Loucy (cell line): ENCODE results near the gene CKLF.
"Not testable (repeated sequence)": the region's sequence is repeated elsewhere in the genome, so short reads cannot be mapped to it uniquely, and the experiment has no call there.

ENCODE experiments used
- H2AFZ ChIP-seq: fragments of 200-600 bp; sonication (generic); 2 replicates; pipeline ENCODE4 v1.6.0; 2016; ENCODE audit warnings: antibody characterized with exemption, mild to moderate bottlenecking, low read length, moderate library complexity
- H3F3A ChIP-seq: fragments of 200-600 bp; 2 replicates; pipeline ENCODE4 v1.6.0; 2016; ENCODE audit warnings: antibody characterized with exemption, low read depth, mild to moderate bottlenecking
- H3K27me3 ChIP-seq: fragments of 200-600 bp; sonication (generic); 2 replicates; pipeline ENCODE4 v1.6.1; 2014; ENCODE audit warnings: low read length, mild to moderate bottlenecking; ENCODE audit not compliant: insufficient read depth, poor library complexity, severe bottlenecking
- H3K36me3 ChIP-seq: fragments of 200-600 bp; sonication (generic); 2 replicates; pipeline ENCODE4 v1.6.1; 2016; ENCODE audit warnings: low read length; ENCODE audit not compliant: insufficient read depth
- H3K4me1 ChIP-seq: fragments of 200-600 bp; sonication (generic); 2 replicates; pipeline ENCODE4 v1.5.1; 2014; ENCODE audit warnings: low read length, mild to moderate bottlenecking; ENCODE audit not compliant: insufficient read depth, poor library complexity, severe bottlenecking
- H3K4me2 ChIP-seq: fragments of 200-600 bp; sonication (generic); 2 replicates; pipeline ENCODE4 v1.6.0; 2014; ENCODE audit warnings: antibody characterized with exemption, low read length, low read depth, mild to moderate bottlenecking; ENCODE audit not compliant: poor library complexity, severe bottlenecking
- H3K4me3 ChIP-seq: fragments of 200-600 bp; sonication (generic); 2 replicates; pipeline ENCODE4 v1.5.1; 2014; ENCODE audit warnings: low read length, mild to moderate bottlenecking, mixed read lengths; ENCODE audit not compliant: poor library complexity, severe bottlenecking
- H3K79me2 ChIP-seq: fragments of 200-600 bp; sonication (generic); 2 replicates; pipeline ENCODE4 v1.6.1; 2014; ENCODE audit warnings: low read length; ENCODE audit not compliant: insufficient read depth
- H3K9ac ChIP-seq: fragments of 200-600 bp; sonication (generic); 2 replicates; pipeline ENCODE4 v1.6.0; 2014; ENCODE audit warnings: mild to moderate bottlenecking, low read depth, low read length, moderate library complexity; ENCODE audit not compliant: poor library complexity, severe bottlenecking
- H3K9me2 ChIP-seq: fragments of 200-600 bp; sonication (generic); replicated peaks from 2 replicates; pipeline ENCODE4 v1.6.1; 2016; ENCODE audit warnings: low read depth, low read length, mixed read lengths
- H3K9me3 ChIP-seq: fragments of 200-600 bp; sonication (generic); 2 replicates; pipeline ENCODE4 v1.6.1; 2014; ENCODE audit warnings: mild to moderate bottlenecking, antibody characterized with exemption, low read length, low read depth; ENCODE audit not compliant: insufficient read depth
- H4K20me1 ChIP-seq: fragments of 200-600 bp; sonication (generic); 2 replicates; pipeline ENCODE4 v1.6.0; 2014; ENCODE audit warnings: antibody characterized with exemption, low read length, mild to moderate bottlenecking; ENCODE audit not compliant: insufficient read depth, poor library complexity, severe bottlenecking
- CTCF ChIP-seq: fragments of 200-600 bp; sonication (generic); conservative IDR thresholded peaks from 2 replicates; pipeline ENCODE4 v1.5.1; 2014; ENCODE audit warnings: mild to moderate bottlenecking, antibody characterized with exemption, low read length
- EZH2phosphoT487 ChIP-seq: fragments of 200-600 bp; IDR thresholded peaks from 2 replicates; pipeline ENCODE4 v1.6.1; 2018; ENCODE audit warnings: antibody characterized with exemption, mild to moderate bottlenecking, moderate library complexity, borderline replicate concordance

CKLF gene

DNA sequence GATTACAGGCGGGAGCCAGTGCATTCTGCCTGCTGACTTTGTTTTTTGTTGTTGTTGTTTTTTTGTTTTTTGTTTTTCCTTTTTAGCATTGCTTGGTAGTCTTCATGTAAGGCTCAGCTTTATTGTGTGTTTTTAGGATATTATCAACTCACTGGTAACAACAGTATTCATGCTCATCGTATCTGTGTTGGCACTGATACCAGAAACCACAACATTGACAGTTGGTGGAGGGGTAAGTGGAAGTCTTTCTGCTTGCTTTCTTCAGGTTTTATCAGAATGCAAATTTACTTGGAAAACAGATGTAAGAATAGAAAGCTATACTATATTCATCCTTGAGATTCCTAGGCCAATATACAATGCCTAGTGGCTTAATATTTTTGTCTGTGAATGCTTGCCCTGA is 10.6 kb downstream of the CKLF start:
- Histone ChIP-seq H3K4me3 (peak overlapping the region; percentile 45), H3K9ac (peak overlapping the region; percentile 7), H3K27me3 (no peaks in the 10 kb centered on the region), H3K9me3 (no peaks in the 10 kb centered on the region), H3K4me1 (peaks cover 62% of the 10 kb centered on the region), H3K4me2 (peak overlapping the region; percentile 98), H3K79me2 (peaks cover 83% of the 10 kb centered on the region), H3F3A (no peaks in the 10 kb centered on the region; the same call in 1 of the 2 replicates), H2AFZ (no peak overlapping the region), H3K36me3 (peaks cover 45% of the 10 kb centered on the region), H3K9me2 (no peaks in the 10 kb centered on the region), H4K20me1 (peaks cover 62% of the 10 kb centered on the region)
- TF ChIP-seq CTCF (no peak), EZH2phosphoT487 (no peak)

- Histone ChIP-seq H3K36me3 (peaks cover 45% of the 10 kb centered on the region), H3K4me3 (peak overlapping the region; percentile 45)
- TF ChIP-seq EZH2phosphoT487 (no peak), CTCF (no peak)
Measured at GRCh38 chr16:66563574-66564334, 11.4 kb downstream of the CKLF start.

DNA sequence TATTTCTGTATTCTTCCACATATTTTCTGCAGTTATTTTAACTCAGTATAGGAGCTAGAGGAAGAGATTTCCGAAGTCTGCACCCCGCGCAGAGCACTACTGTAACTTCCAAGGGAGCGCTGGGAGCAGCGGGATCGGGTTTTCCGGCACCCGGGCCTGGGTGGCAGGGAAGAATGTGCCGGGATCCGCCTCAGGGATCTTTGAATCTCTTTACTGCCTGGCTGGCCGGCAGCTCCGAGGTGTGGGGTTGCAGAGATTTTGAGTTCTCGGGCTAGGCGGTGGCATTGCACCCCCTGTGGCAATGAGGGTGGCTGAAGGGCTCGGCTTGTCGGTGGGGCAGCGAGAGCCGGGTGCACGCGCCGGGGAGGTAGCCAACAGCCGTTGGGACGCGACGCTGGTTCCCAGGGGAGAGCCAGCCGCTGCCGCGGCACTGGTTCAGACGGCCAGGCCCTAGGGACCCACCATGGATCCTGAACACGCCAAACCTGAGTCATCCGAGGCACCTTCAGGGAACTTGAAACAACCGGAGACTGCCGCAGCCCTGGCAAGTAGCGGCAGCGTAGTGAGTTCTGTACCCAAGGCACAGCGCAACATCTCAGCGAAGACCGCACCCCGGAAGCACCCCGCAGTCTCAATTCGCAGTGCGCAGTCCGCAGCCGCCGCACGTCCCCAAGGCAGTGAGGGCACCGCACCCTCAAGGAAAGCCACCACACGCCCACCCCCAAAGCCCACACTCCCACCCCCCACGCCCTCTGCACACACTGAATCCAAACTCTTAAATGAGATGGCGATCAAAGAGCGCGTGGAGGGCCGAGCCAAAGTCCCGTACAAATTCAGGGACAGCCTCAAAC is 13.9 kb downstream of the CKLF start, which contains the start of gene CMTM1:
Gene CMTM1 (plus strand): TSS at position 389 of the 851 bp plus-strand sequence. CDS start 75 bp downstream, at position 464.
- H2AFZ ChIP-seq: no peak within 1 kb of the TSS
- H3K36me3 ChIP-seq: peaks cover 39% of the 10 kb centered on the region
- no peak within 1 kb of the TSS for H3K4me2 ChIP-seq
- H3K9me2 ChIP-seq: no peaks in the 10 kb centered on the region
- TF ChIP-seq EZH2phosphoT487: no peak
- no peak for TF ChIP-seq CTCF
- no peaks in the 10 kb centered on the region; the same call in 1 of the 2 replicates for H3F3A ChIP-seq
- no peak within 1 kb of the TSS for H3K9ac ChIP-seq
- H4K20me1 ChIP-seq: peaks cover 32% of the 10 kb centered on the region
- no peaks in the 10 kb centered on the region for H3K9me3 ChIP-seq
- H3K4me1 ChIP-seq: peaks cover 42% of the 10 kb centered on the region
- no peak within 1 kb of the TSS for H3K4me3 ChIP-seq
- peaks cover 50% of the 10 kb centered on the region for H3K79me2 ChIP-seq
- H3K27me3 ChIP-seq: no peaks in the 10 kb centered on the region

More at GRCh38 chr16:66563574-66564334, 11.4 kb downstream of the CKLF start:
- Histone ChIP-seq H3K9me3 (no peaks in the 10 kb centered on the region), H3K27me3 (no peaks in the 10 kb centered on the region), H3F3A (no peaks in the 10 kb centered on the region; the same call in 1 of the 2 replicates), H3K9ac (peak overlapping the region; percentile 7), H3K79me2 (peaks cover 76% of the 10 kb centered on the region), H3K4me2 (peak overlapping the region; percentile 98), H2AFZ (no peak overlapping the region), H3K9me2 (no peaks in the 10 kb centered on the region), H4K20me1 (peaks cover 54% of the 10 kb centered on the region), H3K4me1 (peaks cover 54% of the 10 kb centered on the region)

- H3K36me3 ChIP-seq: peaks cover 39% of the 10 kb centered on the region
Measured at GRCh38 chr16:66567270-66567669, 14.9 kb downstream of the CKLF start.

More at GRCh38 chr16:66567270-66567669, 14.9 kb downstream of the CKLF start:
- H3K9me3 ChIP-seq, H3K27me3 ChIP-seq, H3F3A ChIP-seq, H3K9me2 ChIP-seq, H3K4me2 ChIP-seq, H2AFZ ChIP-seq, H3K4me3 ChIP-seq, H3K9ac ChIP-seq: not testable (repeated sequence)
- peaks cover 40% of the 10 kb centered on the region for H3K79me2 ChIP-seq
- H3K4me1 ChIP-seq: peaks cover 42% of the 10 kb centered on the region
- peaks cover 22% of the 10 kb centered on the region for H4K20me1 ChIP-seq
